HUES6 (cell line): Measurements from ENCODE around the gene MED22.
"Not testable (repeated sequence)": the region's sequence is repeated elsewhere in the genome, so short reads cannot be mapped to it uniquely, and the experiment has no call there.

Experiments used
- H3K27ac ChIP-seq: 2 replicates; pipeline ENCODE4 v1.7.0; 2013; ENCODE audit warnings: low read depth, mild to moderate bottlenecking, low read length, inconsistent platforms
- H3K27me3 ChIP-seq: 2 replicates; pipeline ENCODE4 v1.6.1; 2013; ENCODE audit warnings: low read length; ENCODE audit not compliant: control insufficient read depth, insufficient read depth
- H3K36me3 ChIP-seq: 2 replicates; pipeline ENCODE4 v1.6.1; 2013; ENCODE audit warnings: low read length; ENCODE audit not compliant: control insufficient read depth, insufficient read depth
- H3K4me1 ChIP-seq: 2 replicates; pipeline ENCODE4 v1.6.1; 2013; ENCODE audit warnings: low read length; ENCODE audit not compliant: control insufficient read depth, insufficient read depth
- H3K4me3 ChIP-seq: 2 replicates; pipeline ENCODE4 v1.5.1; 2013; ENCODE audit warnings: low read depth, low read length
- H3K9ac ChIP-seq: one replicate; pipeline ENCODE4 v1.6.1; 2013; ENCODE audit warnings: mild to moderate bottlenecking, low read length
- H3K9me3 ChIP-seq: 2 replicates; pipeline ENCODE4 v1.6.1; 2013; ENCODE audit warnings: low read depth, low read length; ENCODE audit not compliant: control insufficient read depth, insufficient read depth

MED22 gene

DNA sequence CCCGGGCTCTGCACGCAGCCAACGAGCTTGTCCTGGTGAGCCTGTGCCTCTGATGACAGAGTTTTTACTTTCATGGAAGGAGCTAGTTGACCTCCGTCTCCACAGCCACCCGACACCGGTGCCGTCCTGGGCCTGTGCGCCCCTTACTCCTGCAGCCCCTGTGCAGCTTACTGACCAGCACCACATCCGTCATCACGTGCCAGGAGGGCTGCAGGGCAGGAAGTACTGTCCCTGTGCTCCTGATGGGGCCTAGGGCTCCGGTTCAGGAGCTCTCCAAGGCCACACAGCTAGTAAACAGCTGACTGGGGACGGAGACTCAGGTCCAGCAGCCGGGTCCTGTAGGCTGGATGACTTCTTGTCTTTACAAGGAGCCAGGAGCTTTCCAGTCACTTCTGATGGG, 38.4 kb upstream of the MED22 start:
- Histone ChIP-seq H3K27me3 (no peaks in the 10 kb centered on the region), H3K9me3 (peaks cover 18% of the 10 kb centered on the region), H3K27ac (no peak overlapping the region), H3K9ac (no peak overlapping the region), H3K4me3 (no peak overlapping the region), H3K4me1 (no peaks in the 10 kb centered on the region), H3K36me3 (no peaks in the 10 kb centered on the region)

DNA sequence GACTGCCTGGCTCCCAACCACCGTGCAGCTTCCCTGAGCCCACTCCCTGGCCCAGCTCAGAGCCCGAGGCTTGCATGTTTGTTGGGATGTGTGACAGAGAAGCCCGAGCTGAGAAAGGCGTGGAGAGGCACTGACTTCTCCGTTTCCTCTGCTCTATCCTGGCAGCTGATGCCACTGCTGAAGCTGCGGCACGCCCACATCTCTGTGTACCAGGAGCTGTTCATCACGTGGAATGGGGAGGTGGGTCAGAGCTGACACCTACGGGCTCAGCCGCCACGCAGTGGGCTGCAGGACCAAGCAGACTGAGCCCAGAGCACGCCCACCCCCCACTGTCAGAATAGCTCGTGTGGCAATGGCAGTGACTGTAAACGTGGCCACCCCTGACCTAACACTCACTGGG, 37.5 kb upstream of the MED22 start:
- Histone ChIP-seq H3K9ac (no peak overlapping the region), H3K27me3 (no peaks in the 10 kb centered on the region), H3K36me3 (no peaks in the 10 kb centered on the region), H3K9me3 (peaks cover 15% of the 10 kb centered on the region), H3K4me3 (no peak overlapping the region), H3K27ac (no peak overlapping the region), H3K4me1 (no peaks in the 10 kb centered on the region)

DNA sequence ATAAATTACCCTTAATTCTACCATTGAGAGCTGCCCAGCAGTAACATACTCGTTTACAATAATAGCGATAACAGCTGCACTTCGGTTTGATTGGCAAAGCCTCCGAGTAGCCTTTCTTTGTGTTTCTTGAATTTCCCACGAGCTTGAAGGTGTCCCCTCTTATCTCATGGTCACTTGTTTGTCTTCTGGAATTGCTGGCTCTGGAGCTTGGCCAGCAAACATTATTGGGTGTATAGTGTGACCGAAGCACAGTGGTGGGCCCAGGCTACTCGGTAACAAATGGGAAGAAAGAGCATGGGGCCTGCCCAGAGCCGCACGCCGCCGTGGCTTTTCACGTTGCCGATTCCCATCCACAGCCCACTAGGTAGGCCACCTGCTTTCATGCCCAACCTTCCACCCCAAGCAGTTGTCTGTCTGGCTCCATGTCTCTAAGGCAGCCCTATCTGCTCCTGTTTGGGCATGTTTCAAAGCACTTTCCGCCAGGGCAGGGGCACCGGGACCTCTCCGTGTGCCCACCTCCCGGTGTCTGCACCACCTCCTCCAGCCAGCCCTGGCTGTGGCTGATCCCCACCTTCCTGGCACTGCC, 36.9 kb upstream of the MED22 start:
- no peaks in the 10 kb centered on the region for H3K4me1 ChIP-seq
- H3K27me3 ChIP-seq, result no peaks in the 10 kb centered on the region
- H3K9me3 ChIP-seq, result peaks cover 11% of the 10 kb centered on the region; the same call in 1 of the 2 replicates
- no peak overlapping the region for H3K27ac ChIP-seq
- no peaks in the 10 kb centered on the region for H3K36me3 ChIP-seq
- H3K4me3 ChIP-seq, result no peak overlapping the region
- H3K9ac ChIP-seq, result no peak overlapping the region

DNA sequence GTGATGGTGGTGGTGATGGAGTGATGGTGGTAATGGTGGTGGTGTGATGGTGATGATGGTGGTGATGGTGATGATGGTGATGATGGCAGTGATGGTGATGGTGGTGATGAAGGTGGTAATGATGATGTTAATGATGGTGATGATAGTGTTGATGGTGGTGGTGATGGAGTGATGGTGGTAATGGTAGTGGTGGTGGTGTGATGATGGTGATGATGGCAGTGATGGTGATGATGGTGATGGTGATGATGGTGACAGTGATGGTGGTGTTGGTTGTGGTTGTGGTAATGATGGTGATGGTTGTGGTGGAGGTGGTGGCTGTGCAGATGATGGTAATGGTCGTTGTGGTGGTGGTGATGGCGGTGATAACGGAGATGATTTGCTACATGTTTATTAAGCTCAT, 35.5 kb upstream of the MED22 start:
- H3K4me1 ChIP-seq, result no peaks in the 10 kb centered on the region; the same call in 1 of the 2 replicates
- no peak overlapping the region for H3K27ac ChIP-seq
- H3K9ac ChIP-seq, result no peak overlapping the region
- H3K36me3 ChIP-seq, result no peaks in the 10 kb centered on the region
- H3K4me3 ChIP-seq, result no peak overlapping the region
- peaks cover 11% of the 10 kb centered on the region; the same call in 1 of the 2 replicates for H3K9me3 ChIP-seq
- H3K27me3 ChIP-seq, result 0 out of 2 replicates have a peak, but pooled peaks cover under 1% of the 10 kb centered on the region

DNA sequence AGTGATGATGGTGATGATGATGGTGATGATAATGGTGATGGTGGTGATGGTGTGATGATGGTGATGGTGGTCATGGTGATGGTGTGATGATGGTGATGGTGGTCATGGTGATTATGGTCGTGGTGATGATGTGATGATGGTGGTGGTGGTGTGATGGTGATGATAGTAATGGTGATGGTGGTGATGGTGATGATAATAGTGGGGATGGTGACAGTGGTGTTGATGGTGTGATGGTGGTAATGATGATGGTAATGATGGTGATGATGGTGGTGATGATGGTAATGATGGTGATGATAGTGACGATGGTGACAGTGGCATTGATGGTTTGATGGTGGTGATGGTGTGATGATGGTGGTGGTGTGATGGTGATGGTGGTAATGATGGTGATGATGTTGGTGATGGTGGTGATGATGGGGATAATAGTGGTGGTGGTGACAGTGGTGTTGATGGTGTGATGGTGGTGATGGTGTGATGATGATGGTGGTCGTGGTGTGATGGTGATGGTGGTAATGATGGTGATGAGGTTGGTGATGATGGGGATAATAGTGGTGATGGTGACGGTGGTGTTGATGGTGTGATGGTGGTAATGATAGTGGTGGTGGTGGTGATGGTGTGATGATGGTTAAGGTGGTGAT, 34.7 kb upstream of the MED22 start:
- Histone ChIP-seq H3K9ac (no peak overlapping the region), H3K36me3 (no peaks in the 10 kb centered on the region), H3K4me1 (peaks cover 3% of the 10 kb centered on the region; the same call in 1 of the 2 replicates), H3K27ac (no peak overlapping the region), H3K27me3 (0 out of 2 replicates have a peak, but pooled peaks cover 3% of the 10 kb centered on the region), H3K4me3 (no peak overlapping the region), H3K9me3 (peaks cover 11% of the 10 kb centered on the region; the same call in 1 of the 2 replicates)

GRCh38 chr9:133380734-133381133, 32.8 kb upstream of the MED22 start:
- peaks cover 12% of the 10 kb centered on the region; the same call in 1 of the 2 replicates for H3K27me3 ChIP-seq
- no peak overlapping the region for H3K9ac ChIP-seq
- peaks cover 3% of the 10 kb centered on the region; the same call in 1 of the 2 replicates for H3K4me1 ChIP-seq
- no peaks in the 10 kb centered on the region for H3K36me3 ChIP-seq
- H3K9me3 ChIP-seq, result peaks cover 11% of the 10 kb centered on the region; the same call in 1 of the 2 replicates
- H3K27ac ChIP-seq, result no peak overlapping the region
- no peak overlapping the region for H3K4me3 ChIP-seq

- H3K27ac ChIP-seq, result no peak overlapping the region
- peaks cover 3% of the 10 kb centered on the region; the same call in 1 of the 2 replicates for H3K4me1 ChIP-seq
- H3K9ac ChIP-seq, result no peak overlapping the region
- peaks cover 11% of the 10 kb centered on the region; the same call in 1 of the 2 replicates for H3K9me3 ChIP-seq
- H3K36me3 ChIP-seq, result no peaks in the 10 kb centered on the region
- H3K27me3 ChIP-seq, result peaks cover 12% of the 10 kb centered on the region; the same call in 1 of the 2 replicates
- H3K4me3 ChIP-seq, result no peak overlapping the region
Observed at GRCh38 chr9:133379153-133380086, 31.5 kb upstream of the MED22 start.

DNA sequence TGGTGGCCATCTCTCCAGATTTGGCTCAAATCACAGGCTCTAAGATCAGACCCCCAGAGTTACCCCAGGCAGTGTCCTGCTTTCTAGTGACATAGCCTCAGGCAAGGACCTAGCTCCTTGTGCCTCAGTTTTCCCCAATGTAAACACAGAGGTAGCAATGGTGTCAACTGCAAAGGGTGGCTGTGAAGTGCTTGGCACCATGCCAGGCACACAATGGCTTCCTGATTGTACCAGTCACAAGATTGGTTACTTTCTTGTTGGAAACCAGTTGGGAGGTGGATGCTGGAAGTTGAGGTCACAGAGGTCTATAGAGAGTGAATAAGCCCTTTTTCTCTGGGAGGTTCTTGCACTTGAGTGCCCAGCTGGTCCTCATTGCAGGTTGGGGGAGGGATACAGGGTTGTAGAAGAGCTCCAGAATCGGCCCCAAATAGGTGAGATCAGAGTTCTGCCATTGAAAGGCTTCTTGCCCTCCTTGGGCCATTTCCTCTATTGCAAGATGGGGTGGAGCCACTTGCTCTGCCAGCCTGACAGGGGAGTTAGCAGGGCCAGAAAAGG, 30.6 kb upstream of the MED22 start:
- H3K9ac ChIP-seq, result no peak overlapping the region
- H3K4me1 ChIP-seq, result peaks cover 3% of the 10 kb centered on the region; the same call in 1 of the 2 replicates
- no peak overlapping the region for H3K27ac ChIP-seq
- H3K9me3 ChIP-seq, result peaks cover 9% of the 10 kb centered on the region; the same call in 1 of the 2 replicates
- H3K27me3 ChIP-seq, result peaks cover 12% of the 10 kb centered on the region; the same call in 1 of the 2 replicates
- H3K4me3 ChIP-seq, result no peak overlapping the region
- H3K36me3 ChIP-seq, result no peaks in the 10 kb centered on the region

DNA sequence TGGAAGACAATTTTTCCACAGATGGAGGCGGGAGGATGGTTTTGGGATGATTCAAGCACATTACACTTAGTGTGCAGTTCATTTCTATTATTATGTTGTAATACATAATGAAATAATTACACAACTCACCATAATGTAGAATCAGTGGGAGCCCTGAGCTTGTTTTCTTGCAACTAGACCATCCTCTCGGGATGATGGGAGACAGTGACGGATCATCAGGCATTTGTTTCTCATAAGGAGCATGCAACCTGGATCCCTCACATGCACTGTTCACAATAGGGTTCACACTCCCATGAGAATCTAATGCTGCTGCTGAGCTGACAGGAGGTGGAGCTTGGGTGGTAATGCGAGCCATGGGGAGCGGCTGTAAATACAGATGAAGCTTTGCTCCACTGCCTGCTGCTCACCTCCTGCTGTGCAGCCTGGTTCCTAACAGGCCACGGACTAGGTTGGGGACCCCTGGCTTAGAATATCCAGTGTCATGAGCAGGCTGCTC, 29.8 kb upstream of the MED22 start:
- no peak overlapping the region for H3K9ac ChIP-seq
- H3K27ac ChIP-seq, result no peak overlapping the region
- H3K36me3 ChIP-seq, result peaks cover 6% of the 10 kb centered on the region

DNA sequence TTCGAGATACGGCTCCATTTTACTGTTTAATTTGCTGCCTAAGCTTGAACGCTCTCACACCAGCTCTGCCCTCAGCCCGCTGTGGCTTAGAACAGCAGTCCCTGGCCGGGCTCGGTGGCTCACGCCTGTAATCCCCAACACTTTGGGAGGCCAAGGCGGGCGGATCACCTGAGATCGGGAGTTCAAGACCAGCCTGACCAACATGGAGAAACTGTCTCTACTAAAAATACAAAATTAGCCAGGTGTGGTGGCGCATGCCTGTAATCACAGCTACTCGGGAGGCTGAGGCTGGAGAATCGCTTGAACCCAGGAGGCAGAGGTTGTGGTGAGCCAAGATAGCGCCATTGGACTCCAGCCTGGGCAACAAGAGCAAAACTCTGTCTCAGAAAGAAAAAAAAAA, 29.3 kb upstream of the MED22 start:
- H3K4me1 ChIP-seq, H3K9me3 ChIP-seq, H3K27ac ChIP-seq, H3K4me3 ChIP-seq, H3K9ac ChIP-seq: not testable (repeated sequence)
- Histone ChIP-seq H3K36me3 (peaks cover 11% of the 10 kb centered on the region), H3K27me3 (peaks cover 12% of the 10 kb centered on the region; the same call in 1 of the 2 replicates)

More for the DNA sequence above, 29.8 kb upstream of the MED22 start:
- peaks cover 12% of the 10 kb centered on the region; the same call in 1 of the 2 replicates for H3K27me3 ChIP-seq
- H3K4me3 ChIP-seq, result no peak overlapping the region
- H3K4me1 ChIP-seq, result peaks cover 3% of the 10 kb centered on the region; the same call in 1 of the 2 replicates
- peaks cover 2% of the 10 kb centered on the region; the same call in 1 of the 2 replicates for H3K9me3 ChIP-seq
